ENCODE results near the gene PHC1.
"Not testable (repeated sequence)": the region's sequence is repeated elsewhere in the genome, so short reads cannot be mapped to it uniquely, and the experiment has no call there.

The PHC1 gene

DNA sequence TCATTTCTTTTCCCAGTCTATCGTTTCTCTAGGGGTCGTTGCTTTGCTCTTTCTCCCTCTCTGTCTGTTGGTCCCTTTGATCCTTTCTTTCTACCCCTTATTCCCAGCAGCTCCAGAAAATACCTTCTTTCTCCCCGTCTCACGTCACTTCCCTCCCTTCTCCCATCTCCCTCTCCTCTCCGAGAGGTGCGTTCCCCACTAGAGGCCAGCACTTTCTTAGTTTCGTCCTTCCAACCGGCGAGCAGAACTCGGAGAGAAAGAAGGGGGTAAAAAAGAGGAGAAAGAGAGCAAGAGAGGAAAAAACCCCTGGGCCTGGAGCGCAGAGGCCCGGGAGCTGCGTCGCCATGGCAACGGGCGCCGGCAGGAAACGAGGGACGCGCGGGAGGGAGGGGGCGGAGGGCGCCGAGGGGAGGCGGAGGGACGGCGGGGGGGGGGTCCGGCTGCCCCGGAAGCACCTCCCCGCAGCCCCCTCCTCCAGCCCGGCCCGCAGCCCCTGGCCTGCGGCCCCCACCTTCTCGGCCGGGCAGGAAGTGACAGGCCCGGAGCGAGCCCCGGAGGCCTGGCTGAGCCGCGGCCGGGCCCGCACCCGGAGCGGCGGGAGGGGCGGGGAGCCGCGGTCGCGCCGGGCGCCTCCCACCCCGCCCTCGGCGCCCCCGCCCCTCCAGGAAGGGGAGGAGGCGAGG is at the start of gene PHC1:
PHC1 (plus strand) TSS at position 477 of the 683 bp plus-strand sequence. CDS start 3,169 bp downstream, outside the sequence.
- peak; percentile 57 to 63 for DNase-seq

DNA sequence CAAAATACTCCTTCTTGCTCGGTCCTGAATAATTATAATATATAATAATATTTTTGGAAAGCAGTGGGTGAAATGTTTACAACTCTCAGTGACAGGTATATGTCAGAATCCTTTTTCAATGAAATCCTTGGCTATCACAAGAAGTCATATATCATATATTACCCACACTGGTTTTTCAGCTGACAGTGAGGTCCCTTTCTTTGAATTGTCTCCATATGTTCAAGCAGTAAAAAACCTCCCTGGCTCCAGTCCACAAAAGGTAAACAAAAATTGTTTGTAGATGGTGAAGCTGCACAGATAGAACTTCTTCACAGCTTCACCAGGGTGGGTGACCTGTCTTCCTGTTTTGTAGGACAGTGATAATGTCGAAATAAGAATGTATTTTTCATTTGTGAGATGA is 47.9 kb upstream of the PHC1 start:
- DNase-seq: no peak

DNA sequence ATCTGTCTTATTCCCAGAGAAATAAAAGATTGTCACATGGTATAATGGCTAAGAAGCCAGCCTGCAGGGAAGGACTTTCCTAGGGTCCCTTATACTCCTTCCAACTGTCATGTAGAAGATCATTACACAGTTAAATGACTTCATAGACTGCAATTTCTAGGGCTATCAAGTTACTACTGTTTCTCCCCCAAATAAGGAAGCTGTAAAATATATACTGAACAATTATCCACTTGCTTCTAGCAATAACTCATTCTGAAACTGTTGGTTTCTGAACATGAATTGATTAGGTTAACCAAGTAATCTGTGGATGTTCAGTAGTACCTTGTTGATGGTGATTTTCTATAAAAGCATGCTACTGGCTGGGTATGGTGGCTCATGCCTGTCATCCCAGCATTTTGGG is 47.3 kb upstream of the PHC1 start:
- no peak for DNase-seq

DNA sequence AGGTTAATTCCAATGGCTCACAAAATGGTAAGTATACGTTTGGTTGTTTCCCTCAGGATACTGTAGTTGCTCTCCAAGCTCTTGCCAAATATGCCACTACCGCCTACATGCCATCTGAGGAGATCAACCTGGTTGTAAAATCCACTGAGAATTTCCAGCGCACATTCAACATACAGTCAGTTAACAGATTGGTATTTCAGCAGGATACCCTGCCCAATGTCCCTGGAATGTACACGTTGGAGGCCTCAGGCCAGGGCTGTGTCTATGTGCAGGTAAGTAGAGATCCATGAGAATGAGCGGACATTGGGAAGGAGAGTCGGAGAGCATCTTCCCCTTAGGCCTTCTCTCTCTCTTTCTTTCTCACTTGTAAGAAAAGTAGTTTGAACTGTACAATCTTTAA is 46.5 kb upstream of the PHC1 start:
- DNase-seq: no peak

DNA sequence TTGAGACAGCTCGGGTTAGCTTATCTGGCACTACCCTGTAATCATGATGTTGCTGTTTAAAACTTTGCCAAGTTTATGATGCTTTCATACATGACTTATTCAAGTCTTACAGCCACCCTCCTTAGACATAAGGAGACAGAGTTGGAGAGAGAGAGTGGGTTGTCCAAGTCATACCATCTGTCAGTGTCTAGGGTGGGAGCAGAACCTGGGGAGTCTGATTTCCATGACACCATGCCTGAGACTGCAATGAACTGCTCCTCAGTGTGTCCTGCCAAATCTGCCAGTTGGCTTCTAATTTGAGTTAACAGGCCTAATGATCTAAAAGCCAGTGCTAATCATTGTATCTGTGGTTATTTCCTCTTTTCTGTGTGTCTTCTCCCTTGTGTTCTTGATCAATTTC is 43.7 kb upstream of the PHC1 start:
- DNase-seq: no peak

DNA sequence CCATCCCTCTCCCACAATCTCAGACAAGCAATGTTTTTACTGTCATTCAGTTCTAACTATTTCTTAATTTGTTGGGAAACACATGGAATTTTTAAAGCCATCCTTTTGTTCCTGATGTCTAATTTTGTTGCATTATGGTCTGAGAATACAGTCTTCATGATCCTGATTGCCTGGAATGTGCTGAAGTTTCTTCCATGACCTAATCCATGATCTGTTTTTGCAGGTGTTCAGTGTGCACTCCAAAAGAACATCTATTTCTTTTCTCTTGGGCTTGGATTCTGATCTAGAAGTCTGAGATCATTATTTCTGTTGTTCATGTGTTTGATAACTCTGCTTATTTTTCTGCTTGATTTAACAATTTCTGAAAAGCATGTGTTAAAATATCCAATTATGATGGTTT is 43.2 kb upstream of the PHC1 start:
- DNase-seq: no peak

DNA sequence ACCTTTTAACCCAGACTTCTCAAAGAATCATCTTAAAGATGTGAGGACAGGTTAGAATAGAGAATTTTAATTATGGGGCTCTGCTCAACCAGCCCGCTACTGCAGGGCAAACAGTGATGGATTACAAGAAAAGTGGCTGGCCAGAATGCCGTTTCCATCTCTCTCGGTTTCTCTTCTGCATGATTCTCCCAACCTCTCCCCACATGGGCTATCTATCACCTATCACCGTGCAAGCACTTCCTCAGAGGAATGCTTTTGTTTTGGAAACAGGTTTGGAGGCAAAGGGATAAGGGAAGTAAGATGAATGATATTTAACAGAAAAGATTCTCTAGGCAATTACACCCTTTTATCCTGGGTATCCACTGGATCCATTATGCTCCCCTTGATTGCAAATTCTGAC is 37.4 kb upstream of the PHC1 start:
- DNase-seq: no peak

DNA sequence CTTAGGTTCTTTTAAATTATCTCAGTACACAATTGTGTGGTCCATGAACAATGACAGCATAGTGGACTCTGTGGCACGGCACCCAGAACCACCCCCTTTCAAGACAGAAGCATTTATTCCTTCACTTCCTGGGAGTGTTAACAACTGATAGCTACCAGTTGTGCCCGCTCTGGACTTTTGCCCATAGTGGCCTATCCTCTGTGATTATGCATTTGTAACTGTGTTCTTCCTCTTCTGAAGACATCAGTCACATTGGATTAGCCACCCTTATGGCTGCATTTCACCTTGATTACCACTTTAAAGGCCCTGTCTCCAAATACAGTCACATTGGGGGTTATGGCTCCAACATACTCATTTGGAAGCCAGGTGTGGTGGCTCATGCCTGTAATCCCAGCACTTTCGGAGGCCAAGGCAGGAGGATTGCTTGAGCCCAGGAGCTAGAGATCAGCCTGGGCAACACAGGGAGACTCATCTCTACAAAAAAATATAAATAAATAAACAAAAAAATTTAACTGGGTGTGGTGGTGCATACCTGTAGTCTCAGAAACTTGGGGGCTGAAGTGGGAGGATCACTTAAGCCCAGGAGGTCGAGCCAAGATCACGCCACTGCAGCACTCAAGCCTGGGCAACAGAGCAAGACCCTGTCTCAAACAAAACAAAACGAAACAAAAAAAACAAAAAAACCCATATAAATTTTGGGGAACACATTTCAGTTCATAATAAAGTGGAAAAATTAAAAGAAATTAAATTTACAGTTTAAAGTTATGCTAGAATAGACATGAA is 27.6 kb upstream of the PHC1 start:
- no peak for DNase-seq

DNA sequence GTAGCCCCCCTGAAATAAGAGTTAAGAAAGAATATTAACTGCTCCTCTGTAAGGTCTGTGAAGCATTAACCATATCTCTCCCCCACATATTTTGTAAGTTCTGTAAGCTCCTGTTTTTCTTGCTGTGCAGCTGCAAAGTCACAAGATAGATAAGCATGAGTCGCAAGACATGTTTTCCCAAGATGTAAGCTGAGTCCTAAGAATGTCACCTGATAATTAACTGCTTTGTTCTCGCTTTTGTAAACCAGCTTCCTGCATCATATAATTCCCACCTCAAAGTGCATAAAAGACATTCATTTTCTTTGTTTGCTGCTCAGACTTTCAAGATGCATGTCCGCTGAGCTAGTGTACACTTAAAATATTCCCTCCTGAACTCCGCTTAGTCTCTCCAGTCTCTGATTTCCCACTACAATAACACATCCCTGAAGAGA is 27.0 kb upstream of the PHC1 start:
- no peak for DNase-seq

DNA sequence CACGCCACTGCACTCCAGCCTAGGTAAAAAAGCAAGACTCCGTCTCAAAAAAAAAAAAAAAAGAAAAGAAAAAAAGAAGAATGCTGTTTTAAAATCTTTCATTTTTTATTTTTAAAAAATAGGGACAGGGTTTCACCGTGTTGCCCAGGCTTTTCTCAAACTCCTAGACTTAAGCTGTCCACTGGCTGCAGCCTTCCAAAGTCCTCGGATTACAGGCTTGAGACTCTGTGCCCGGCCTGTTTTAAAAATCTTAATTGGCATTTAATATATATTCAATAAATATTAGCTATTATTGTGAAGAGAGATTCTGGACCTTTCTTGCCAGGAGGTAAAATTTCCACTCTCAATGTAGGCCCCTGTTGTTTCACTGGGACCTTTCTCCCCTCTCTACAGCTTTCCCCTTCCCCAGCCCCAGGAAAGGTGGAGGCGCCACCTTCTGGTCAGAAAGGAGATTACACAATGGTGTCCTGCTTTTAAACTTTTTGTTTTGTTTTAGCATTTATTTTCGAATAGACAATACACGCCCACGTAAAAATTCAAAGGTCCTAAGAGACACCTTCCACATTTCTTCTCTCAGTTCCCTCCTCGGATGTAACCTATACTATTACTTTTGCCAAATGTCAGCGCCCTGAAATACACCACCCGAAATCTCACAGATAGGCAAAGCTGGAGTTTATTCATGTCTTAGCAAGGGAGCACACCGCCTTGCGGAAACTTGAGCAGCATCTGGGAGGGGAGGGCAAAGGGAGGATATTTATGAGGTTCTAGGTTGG is 23.8 kb upstream of the PHC1 start:
- DNase-seq: peak; percentile 68 to 73

DNA sequence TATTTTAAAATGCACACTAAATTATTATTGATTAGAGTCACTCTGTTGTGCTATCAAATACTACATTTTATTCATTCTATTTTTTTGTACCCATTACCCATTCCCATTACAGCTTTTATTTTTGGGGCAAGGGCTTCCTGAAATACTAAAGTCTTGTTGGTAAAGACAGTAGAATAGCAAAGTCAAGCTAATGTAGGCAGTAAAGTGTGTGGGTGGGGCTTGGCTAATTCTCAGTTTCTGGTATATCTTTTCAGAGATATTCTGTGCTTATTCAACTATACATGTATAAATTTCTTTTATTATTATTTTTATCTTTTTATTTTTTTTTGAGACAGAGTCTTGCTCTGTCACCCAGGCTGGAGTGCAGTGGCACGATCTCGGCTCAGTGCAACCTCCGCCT is 22.3 kb upstream of the PHC1 start:
- no peak for DNase-seq

DNA sequence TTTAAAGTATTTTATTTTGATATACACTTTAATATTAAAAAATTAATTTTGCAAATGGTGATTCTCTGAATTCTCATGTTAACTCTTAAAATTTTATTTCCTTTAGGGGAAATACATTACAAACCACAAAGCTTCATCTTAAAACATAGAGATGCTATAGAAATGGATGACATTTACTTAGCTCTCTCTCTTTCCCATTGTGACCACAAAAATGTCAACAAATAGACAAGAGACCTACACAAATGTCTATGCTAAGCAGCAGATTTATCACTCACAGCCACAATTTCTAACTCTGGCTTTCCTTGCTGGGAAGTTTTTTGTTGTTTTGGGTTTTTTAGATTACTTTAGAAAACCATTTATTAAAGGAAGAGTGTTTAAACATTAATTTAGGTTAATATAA is 19.9 kb upstream of the PHC1 start:
- DNase-seq: no peak

DNA sequence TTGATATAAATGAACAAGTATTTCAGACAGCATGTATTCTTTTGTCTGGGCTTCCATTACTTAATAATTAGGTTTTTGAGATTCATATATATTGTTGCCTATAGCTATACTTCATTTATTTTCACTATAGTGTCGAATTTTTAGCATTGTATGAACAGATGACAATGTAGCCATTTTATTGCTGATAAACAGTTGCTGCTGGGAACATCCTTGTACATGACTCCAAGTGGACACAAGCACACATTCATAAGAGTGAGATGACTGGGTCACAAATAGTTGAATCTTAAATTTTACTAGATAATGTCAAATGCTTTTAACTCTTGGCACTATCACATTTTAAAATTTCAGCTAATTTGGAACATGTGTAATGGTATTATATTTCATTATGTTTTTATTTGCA is 19.3 kb upstream of the PHC1 start:
- no peak for DNase-seq

DNA sequence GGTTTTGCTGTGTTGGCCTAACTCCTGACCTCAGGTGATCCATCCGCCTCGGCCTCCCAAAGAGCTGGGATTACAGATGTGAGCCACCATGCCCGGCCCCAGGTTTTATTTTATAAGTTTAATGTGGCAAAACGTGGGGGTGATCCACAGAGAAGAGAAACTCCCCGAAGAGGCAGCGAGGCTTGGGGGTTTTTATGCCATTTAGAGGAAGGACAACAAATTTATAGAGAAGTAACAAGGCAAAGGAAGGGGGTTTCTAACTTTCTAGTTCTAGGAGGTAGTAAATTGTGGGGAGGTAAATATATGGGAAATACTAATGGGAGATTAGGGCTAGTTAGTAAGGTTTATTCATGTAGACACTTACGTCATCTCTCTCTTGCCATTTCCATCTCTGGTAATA is 17.2 kb upstream of the PHC1 start:
- no peak for DNase-seq

DNA sequence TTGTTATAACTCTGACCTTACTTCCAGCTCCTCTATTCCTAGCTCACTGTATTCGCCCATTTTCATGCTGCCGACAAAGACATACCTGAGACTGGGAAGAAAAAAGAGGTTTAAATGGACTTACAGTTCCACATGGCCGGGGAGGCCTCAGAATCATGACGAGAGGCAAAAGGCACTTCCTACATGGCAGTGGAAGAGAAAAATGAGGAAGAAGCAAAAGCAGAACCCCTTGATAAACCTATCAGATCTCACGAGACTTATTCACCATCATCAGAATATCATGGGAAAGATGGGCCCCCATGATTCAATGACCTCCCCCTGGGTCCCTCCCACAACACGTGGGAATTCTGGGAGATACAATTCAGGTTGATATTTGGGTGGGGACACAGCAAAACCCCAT is 14.5 kb upstream of the PHC1 start:
- no peak for DNase-seq

DNA sequence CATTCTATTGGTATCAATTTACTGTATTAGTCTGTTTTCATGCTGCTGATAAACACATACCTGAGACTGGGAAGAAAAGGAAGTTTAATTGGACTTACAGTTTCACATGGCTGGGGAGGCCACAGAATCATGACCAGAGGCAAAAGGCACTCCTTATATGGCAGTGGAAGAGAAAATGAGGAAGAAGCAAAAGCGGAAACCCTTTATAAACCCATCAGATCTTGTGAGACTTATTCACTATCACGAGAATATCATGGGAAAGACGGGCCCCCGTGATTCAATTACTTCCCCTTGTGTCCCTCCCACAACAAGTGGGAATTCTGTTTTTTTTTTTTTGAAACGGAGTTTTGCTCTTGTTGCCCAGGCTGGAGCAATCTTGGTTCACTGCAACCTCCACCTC is 11.6 kb upstream of the PHC1 start:
- not testable (repeated sequence) for DNase-seq

DNA sequence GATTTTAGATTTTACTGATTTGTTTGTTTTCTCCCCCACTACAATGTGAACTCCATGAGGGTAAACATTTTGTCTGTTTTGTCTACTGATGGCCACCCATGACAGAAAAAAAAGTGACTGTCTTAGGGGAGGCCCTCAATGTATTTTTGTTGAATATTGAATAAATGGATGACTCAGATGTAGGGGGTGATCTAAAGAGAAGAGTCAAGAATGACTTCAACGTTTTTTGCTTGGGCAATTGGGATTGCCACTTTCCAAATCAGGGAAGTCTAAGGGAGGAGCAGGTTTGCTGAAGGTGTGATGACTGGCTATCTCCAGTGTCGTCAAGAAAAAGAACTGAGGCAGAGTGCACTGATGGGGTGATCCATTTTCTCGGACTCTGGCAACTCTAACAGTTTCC is 10.7 kb upstream of the PHC1 start:
- DNase-seq: no peak

DNA sequence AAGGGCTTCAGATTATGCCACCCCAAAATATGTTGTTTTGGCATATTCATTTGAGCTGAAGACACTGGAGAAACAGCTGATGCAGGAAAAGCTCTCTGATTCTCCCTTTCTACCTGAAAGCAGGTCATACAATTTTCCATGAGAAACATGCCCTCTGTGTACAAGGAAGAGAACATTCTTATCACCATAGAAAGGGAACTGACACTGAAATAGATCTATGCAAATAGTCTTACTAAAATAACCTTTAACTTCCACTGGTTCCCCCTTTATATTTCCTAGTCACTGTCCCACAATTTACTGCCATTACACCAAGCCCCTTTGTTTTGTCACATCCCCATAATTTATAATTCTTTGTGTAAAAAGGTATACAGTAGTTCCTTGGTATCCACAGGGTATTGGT is 9.6 kb upstream of the PHC1 start:
- no peak for DNase-seq

DNA sequence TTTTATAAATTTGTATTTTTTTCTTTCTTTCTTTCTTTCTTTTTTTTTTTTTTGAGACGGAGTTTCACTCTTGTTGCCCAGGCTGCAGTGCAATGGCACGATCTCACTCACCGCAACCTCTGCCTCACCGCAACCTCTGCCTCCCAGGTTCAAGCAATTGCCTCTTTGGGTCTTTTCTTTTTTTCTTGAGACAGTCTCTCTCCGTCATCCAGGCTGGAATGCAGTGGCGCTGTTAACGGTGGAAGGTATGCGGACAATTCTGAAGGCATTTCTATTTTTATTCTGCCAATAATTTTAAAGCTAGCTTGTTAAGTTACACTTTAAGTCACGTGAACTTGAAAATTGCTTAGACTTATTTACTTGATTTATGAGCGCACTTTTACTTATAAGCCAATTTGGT is 8.8 kb upstream of the PHC1 start:
- no peak for DNase-seq

DNA sequence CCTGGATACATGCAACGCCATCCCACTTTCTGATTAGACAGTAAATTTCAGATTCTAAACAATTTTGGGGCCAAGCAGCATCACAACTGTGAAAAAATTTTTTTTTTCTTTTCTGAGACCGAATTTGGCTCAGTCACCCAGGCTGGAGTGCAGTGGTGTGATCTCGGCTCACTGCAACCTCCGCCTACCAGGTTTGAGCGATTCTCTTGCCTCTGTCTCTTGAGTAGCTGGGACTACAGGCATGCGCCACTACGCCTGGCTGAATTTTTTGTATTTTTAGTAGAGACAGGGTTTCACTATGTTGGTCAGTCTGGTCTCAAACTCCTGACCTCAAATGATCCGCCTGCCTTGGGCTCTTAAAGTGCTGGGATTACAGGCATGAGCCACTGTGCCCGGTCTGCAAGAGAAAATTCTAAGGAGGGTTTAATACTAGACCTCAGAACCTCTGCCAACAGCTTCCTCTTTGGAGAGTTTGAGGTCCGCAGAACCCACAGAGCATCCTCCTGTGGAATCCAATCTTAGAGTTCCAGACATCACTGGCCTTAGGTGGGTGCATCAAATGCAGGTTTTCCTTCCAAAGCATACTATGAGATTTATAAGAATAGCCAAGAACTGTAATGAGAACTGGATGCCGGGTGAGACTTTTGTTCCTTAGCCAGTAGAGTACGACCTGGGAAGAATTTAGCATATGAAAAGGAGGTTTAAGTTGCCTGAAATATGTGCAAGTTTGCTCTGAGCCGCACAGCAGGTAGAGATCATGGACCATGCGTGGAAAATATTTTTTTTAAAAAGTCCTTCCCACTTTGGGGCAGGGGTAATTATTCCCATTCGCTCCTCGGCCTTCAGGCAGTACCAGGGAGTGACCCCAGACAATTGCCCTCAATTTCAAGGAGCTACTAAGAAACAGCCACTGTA is 7.8 kb upstream of the PHC1 start:
- DNase-seq: no peak

DNA sequence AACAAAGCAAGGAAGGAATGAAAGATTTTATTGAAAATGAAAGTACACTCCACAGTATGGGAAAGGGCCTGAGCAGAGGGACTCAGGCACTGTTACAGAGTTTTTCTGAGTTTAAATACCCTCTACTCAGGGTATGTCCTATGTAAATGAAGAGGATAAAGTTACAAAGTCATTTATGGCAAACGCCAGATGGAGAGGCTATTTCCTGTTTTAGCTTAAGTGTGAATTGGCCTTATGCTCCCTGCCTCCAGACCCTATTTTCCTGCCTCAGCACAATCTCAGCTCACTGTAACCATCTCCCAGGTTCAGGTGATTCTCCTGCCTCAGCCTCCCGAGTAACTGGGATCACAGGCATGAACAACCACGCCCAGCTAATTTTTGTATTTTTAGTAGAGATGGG is 6.8 kb upstream of the PHC1 start:
- no peak for DNase-seq

DNA sequence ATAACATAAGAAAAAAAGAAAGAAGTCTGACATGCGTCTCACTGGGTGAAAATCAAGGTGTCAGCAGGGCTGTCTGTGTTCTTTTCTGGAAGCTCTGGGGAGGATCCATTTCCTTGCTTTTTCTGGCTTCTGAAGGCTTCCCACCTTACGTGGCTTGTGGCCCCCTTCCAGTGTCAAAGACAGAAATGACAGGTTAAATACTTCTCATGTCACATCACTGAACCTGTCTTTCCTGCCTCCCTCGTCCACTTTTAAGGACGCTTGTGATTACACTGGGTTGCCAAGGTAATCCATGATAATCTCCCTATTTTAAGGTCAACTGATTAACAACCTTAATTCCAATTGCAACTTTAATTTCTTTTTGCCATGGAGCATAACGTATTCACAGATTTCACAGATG is 4.6 kb upstream of the PHC1 start:
- no peak for DNase-seq

All from stimulated activated CD4-positive, alpha-beta T cell treated with anti-CD3 and anti-CD28 coated beads, Interleukin-2, amount 100 ng/mL, for 48 hours (primary cell).